Activated T-helper 1 cell treated with Interleukin-2 at 50 U/mL for 16 hours (primary cell): Measurements from ENCODE around the gene TPRA1.
"Not testable (repeated sequence)": the region's sequence is repeated elsewhere in the genome, so short reads cannot be mapped to it uniquely, and the experiment has no call there.

ENCODE experiments used
- DNase-seq: peaks from one replicate; pipeline ENCODE4 v3.0.0-alpha.2; 2020; ENCODE audit warnings: low read depth

Gene TPRA1

DNA sequence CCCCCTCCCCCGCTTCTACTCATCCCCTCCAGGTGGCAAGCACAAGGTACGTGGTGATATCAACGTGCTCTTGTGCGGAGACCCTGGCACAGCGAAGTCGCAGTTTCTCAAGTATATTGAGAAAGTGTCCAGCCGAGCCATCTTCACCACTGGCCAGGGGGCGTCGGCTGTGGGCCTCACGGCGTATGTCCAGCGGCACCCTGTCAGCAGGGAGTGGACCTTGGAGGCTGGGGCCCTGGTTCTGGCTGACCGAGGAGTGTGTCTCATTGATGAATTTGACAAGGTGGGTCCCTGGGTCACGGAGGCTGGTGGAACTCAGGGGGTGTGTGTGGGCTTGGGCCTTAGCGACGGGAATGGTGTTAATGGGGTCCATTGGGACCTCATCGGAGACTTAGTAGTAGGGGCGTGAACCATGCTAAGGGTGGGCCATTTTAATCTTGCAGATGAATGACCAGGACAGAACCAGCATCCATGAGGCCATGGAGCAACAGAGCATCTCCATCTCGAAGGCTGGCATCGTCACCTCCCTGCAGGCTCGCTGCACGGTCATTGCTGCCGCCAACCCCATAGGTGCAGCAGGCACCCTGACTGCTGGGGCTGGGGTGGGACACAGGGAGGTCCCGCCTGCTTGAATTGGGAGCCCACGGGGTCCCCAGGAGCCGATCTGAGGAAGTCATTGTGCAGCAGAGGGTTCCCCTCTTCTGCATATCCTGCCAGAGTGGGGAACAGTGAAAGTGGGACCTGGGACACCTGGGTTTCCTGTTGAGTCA, 26.5 kb upstream of the TPRA1 start:
- no peak for DNase-seq

DNA sequence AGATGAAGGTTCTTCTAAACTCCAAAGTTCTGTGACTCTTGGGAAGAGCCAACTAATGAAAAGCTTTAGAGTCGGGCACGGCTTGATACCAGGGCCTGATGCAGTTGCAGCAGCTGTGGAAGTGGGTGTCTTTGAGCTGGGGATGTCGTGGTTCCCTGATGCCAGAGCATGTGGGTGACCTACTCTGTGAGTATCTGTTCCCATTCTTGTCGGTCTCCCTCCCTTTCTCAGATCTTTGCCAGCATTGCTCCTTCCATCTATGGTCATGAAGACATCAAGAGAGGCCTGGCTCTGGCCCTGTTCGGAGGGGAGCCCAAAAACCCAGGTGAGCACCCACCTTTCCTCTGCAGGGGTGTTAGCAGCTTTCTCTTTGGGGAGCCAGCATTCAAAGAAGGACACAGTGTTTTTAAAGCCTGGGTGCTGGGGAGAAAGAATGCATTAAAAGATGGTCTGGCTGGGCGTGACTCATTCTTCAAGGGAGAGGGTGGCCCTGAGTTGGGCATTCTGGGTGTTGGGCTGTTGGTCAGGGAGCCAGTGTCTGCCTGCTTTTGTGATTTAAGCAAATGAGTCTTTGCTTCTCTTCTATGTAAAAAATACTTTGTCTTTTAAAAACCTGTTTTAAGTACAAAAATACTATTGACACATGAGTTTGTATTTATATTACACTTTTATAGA, 25.2 kb upstream of the TPRA1 start:
- DNase-seq = no peak

DNA sequence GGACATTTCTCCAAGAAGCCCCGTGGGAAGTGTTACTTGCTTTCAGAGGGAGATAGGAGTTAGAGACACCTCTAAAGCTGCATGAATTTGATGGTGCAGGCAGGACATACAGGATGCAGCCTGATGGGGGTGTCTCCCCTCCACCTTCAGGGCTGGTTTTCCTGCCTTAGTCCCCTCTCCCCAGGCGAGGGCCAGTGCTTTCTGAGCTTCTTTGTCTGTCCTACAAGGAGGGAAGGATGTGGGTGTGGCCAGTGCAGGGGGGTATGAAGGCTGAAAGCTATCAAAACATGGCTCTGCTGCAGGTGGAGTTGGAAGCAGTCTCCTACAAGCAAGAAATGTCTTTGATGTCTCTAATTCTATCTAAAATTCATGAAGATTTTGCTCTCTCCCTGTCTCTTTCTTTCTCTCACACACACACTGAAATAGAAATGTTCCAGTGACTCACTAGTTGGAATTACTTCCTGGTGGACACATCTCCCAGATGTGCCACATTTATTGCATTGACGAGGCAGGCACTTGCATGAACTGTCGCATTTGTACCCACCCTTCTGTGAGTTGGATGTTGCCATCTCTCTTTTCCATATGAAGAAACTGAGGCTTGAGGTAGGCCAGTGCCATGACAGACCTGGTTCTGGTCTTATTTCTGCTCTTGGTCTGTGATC, 24.5 kb upstream of the TPRA1 start:
- DNase-seq = no peak

DNA sequence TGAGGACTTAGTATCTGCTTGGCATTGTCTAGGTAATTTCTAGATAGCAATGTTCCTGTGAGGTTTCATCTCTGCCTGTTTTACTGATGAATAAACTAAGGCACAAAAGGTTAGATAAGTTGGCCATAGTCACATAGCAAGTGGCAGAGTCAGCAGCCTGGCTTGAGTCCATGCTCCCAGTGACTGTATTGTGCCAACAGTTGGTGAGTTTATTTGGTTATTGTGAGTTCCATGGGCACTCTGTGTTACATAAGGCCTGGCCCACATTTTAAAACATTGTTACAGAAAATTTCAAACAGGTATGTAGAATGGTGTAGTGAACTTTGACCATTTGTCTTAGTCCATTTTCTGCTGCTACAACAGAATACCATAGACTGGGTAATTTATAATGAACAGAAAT, 22.9 kb upstream of the TPRA1 start:
- no peak for DNase-seq

DNA sequence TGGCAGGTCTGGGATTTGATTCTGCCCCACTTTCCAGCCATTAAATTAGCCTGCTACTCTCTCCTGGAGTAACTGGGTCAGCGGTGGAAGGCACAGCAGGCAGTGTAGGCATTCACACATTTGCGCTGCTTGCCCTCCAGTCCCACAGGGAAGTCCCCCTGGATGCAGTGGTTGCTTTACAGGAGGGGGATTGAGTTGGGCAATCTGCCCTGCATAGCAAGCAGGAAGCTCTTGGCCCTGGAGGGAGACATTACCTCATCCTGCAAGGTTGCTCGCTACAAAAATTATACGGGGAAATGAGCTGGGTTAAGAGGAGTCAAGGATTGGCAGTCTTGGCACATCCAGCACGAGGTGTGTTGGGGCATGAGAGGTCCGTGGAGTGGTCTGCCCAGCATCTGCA, 22.4 kb upstream of the TPRA1 start:
- DNase-seq = no peak

DNA sequence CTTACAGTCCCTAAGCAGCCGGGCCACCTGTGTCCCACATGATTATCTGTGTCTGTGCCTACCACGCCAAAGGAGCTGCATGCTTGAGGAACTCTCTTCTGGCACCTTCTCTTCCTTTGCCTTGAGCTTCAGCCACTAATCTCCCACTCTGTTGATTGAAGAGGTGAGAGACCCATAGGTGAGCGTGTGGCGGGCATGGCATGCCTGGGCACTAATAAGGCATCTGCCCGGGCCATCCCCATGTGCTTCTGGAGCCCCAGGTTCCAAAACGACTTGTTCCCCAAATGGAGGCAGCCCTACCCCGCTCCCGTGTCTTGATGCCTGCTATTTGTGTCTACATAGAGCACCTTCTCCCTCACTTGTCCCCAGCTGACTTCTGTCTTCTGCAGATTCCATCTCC, 20.7 kb upstream of the TPRA1 start:
- no peak for DNase-seq

GRCh38 chr3:127610105-127610504, 19.6 kb upstream of the TPRA1 start:
- no peak for DNase-seq

GRCh38 chr3:127608362-127608718, 17.8 kb upstream of the TPRA1 start:
- no peak for DNase-seq

DNA sequence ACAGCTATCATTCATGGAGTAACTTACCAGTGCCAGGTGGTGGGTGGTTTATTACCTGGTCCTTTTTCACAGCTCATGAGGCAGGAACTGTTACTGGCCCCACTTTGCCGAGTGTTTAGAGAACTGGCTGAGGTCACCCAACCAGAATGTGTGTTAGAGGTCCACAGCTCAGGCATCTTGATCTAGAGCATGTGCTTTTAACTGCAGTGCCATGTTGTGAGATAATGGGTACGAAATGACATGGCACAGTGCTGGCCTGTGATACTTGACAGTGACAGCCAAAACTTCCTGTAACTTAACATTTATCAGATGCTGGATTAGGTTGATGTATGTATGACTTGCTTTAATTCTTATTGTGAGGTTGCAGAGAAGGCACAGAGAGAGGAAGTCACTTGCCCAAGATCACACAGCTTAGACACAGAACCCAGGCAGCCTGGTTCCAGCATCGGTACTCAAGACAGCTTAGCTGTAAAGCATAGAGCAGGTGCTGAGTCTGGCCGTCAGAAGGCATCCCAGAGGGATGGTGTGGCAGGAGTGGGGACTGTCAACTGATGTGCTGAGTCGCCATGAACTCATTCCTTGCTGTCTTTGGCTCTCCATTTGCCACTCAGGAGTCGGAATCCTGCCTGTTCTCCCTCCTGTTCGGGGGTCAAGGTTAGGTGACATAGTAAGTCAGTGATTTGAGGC, 17.3 kb upstream of the TPRA1 start:
- no peak for DNase-seq

- no peak for DNase-seq
These were observed 16.6 kb upstream of the TPRA1 start for GRCh38 chr3:127606981-127607595.

- DNase-seq = no peak
These were observed 15.7 kb upstream of the TPRA1 start for GRCh38 chr3:127606086-127606805.

DNA sequence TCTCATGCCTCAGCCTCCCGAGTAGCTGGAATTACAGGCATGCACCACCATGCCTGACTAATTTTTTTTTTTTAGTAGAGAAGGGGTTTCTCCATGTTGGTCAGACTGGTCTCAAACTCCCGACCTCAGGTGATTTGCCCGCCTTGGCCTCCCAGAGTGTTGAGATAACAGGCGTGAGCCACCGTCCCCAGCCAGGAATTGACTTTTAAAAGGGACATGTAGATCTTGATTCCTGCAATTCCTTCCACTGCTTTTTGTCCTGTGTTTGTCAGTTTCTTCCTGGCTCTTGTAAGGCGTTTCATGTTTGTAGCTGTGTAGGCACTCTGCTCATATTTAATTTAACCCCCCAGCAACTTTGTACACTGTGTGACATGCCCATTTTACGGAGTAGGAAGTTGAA, 15.0 kb upstream of the TPRA1 start:
- DNase-seq = not testable (repeated sequence)

DNA sequence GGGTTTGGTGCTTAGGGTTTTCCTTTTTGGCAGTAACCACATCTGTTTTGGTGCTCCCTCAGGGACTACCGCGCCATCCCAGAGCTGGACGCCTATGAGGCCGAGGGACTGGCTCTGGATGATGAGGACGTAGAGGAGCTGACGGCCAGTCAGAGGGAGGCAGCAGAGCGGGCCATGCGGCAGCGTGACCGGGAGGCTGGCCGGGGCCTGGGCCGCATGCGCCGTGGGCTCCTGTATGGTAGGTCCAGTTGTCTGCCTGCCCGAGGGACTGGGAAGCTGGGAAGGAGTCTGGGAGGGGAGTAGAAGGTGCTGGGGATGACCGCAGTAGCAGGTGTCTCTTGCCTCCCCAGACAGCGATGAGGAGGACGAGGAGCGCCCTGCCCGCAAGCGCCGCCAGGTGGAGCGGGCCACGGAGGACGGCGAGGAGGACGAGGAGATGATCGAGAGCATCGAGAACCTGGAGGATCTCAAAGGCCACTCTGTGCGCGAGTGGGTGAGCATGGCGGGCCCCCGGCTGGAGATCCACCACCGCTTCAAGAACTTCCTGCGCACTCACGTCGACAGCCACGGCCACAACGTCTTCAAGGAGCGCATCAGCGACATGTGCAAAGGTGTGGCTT, 14.1 kb upstream of the TPRA1 start:
- DNase-seq = no peak

GRCh38 chr3:127604035-127604434, 13.5 kb upstream of the TPRA1 start:
- DNase-seq = no peak

DNA sequence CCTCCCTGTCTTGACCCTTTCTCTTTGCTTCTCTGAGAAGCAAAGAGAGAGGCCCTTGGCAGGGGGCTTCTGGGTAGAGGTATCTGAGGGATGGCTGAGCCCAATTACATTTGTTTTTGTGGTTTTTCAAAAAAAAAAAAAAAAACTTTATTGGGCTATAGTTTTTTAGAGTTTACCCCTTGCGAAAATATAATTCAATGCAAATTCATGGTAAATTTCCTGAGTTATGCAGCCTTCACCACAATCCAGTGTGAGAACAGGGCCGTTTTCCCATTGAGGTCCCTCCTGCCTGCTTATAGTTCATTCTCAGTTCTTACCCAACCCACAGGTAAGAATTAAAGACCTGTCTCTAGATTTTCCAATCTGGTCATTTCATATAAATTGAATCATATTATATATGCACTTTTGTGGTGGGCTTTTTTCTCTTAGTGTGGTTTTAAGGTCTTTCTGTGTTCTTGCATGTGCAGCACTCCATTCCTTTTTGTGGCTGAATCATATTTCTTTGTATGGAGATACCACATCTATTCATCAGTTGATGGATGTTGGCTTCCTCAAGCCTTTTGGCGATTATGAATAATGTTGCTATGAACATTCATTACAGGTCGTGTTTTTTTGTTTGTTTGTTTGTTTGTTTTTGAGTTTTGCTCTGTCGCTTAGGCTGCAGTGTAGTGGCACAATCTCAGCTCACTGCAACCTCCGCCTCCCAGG, 10.4 kb upstream of the TPRA1 start:
- DNase-seq = no peak

- no peak for DNase-seq
These were observed 8.5 kb upstream of the TPRA1 start for GRCh38 chr3:127598841-127599570.

GRCh38 chr3:127597020-127597771, 6.7 kb upstream of the TPRA1 start:
- no peak for DNase-seq

GRCh38 chr3:127595303-127595702, 4.8 kb upstream of the TPRA1 start:
- no peak for DNase-seq

DNA sequence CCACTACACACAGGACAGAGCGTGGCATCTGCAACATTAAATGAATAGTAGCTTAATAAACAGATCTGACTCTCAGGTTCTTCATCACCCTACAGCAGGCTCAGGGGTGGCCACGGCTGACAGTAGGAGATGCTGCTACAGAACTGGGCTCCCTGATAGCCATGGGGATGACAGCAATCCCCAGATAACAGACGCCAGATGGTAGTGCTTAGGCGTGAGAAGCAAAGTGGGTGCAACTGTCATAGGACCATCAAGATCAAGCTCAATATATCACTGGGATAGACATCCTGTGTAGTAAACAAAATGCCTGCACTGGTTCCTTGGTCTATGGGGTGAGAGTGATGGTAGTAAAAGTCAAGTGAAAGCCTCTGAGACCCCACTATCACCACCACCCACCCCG, 2.6 kb upstream of the TPRA1 start:
- no peak for DNase-seq
